H1 (cell line): ENCODE measurements around the gene GHRH. TPM values are rescaled to one million over a fixed set of nuclear protein-coding genes. Genes with fewer than 3 reads are reported as not detected.

Experiments used
- CTCF ChIA-PET: fragments of 300-600 bp; sonication (Branson Sonifier 250); formaldehyde crosslinking; loops from one replicate; lab custom pipeline; 2021; ENCODE audit not compliant: partially characterized antibody; lab: Charles Lee
- POLR2A ChIA-PET: fragments of 300-600 bp; sonication (Branson Sonifier 250); formaldehyde crosslinking; loops from one replicate; lab custom pipeline; 2021; ENCODE audit warnings: inconsistent platforms; ENCODE audit not compliant: partially characterized antibody; lab: Charles Lee
- DNase-seq, 2 experiments: peaks; one replicate each; pipeline versions ENCODE4 v3.0.0 to v3.0.0-alpha.2; 2010 to 2022; ENCODE audit warnings: low spot score in 2 of 2, low read depth in 1 of 2, mixed read lengths in 1 of 2
- FAIRE-seq: peaks from 2 replicates; lab custom pipeline; 2011; peaks lifted over from hg19 to GRCh38; lab: Jason Lieb, UNC
- H2AFZ ChIP-seq: 2 replicates; pipeline ENCODE4 v1.8.1; 2012; ENCODE audit warnings: low read length, inconsistent platforms
- H2AK5ac ChIP-seq: 2 replicates; pipeline ENCODE4 v1.6.1; 2013; ENCODE audit warnings: low read depth, low read length
- H2BK120ac ChIP-seq: replicated peaks from 2 replicates; pipeline ENCODE3; 2013; ENCODE audit warnings: low read depth, low read length, inconsistent platforms
- H2BK12ac ChIP-seq: 2 replicates; pipeline ENCODE4 v1.6.1; 2013; ENCODE audit warnings: low read depth, low read length
- H2BK15ac ChIP-seq: 2 replicates; pipeline ENCODE4 v1.6.1; 2013; ENCODE audit warnings: low read length
- H2BK20ac ChIP-seq: 2 replicates; pipeline ENCODE4 v1.6.1; 2013; ENCODE audit warnings: low read length
- H2BK5ac ChIP-seq: 2 replicates; pipeline ENCODE4 v1.6.1; 2013; ENCODE audit warnings: low read depth, low read length
- H3K14ac ChIP-seq: 2 replicates; pipeline ENCODE4 v1.6.1; 2013; ENCODE audit warnings: inconsistent platforms; ENCODE audit not compliant: insufficient read length
- H3K18ac ChIP-seq: 2 replicates; pipeline ENCODE4 v1.6.1; 2013; ENCODE audit warnings: low read length; ENCODE audit errors: extremely low read depth
- H3K23ac ChIP-seq: 2 replicates; pipeline ENCODE4 v1.6.1; 2013; ENCODE audit warnings: inconsistent platforms; ENCODE audit not compliant: insufficient read length
- H3K23me2 ChIP-seq: 2 replicates; pipeline ENCODE4 v1.6.1; 2013; ENCODE audit warnings: low read depth, low read length
- H3K27ac ChIP-seq: 2 replicates; pipeline ENCODE4 v1.6.1; 2011; ENCODE audit warnings: low read depth, low read length, inconsistent platforms
- H3K27me3 ChIP-seq, 4 experiments: replicated peaks in 1 of 4; 1 replicate in 1 of 4; 2 replicates in 3 of 4; pipeline versions ENCODE4 v1.6.1 to v1.8.1; 2011 to 2013; ENCODE audit warnings: low read length in 3 of 4, mild to moderate bottlenecking in 3 of 4, inconsistent platforms in 2 of 4, mixed read lengths in 2 of 4, moderate library complexity in 1 of 4; ENCODE audit not compliant: control insufficient read depth in 3 of 4, insufficient read depth in 3 of 4; ENCODE audit errors: extremely low read depth in 1 of 4
- H3K36me3 ChIP-seq, 4 experiments: 2 replicates each; pipeline versions ENCODE4 v1.6.1 to v1.8.1; 2011 to 2013; ENCODE audit warnings: mild to moderate bottlenecking in 4 of 4, low read length in 3 of 4, moderate library complexity in 2 of 4, control low read depth in 1 of 4, inconsistent platforms in 1 of 4; ENCODE audit not compliant: insufficient read depth in 4 of 4, control insufficient read depth in 2 of 4
- H3K4ac ChIP-seq: replicated peaks from 2 replicates; pipeline ENCODE3; 2013; ENCODE audit warnings: low read length, low read depth, mixed read lengths, inconsistent platforms; ENCODE audit not compliant: insufficient read length
- H3K4me1 ChIP-seq, 4 experiments: replicated peaks in 1 of 4; 1 replicate in 1 of 4; 2 replicates in 3 of 4; pipeline versions ENCODE4 v1.6.1 to v1.8.1; 2011 to 2013; ENCODE audit warnings: low read length in 3 of 4, inconsistent platforms in 2 of 4, mixed read lengths in 1 of 4; ENCODE audit not compliant: insufficient read depth in 4 of 4, control insufficient read depth in 3 of 4
- H3K4me2 ChIP-seq, 2 experiments: 2 replicates each; pipeline versions ENCODE4 v1.6.1 to v1.8.1; 2011 to 2013; ENCODE audit warnings: low read depth in 2 of 2, low read length in 2 of 2, control low read depth in 1 of 2, inconsistent platforms in 1 of 2, mild to moderate bottlenecking in 1 of 2; ENCODE audit not compliant: insufficient read depth in 1 of 2
- H3K4me3 ChIP-seq, 4 experiments: fragments of 200-600, 300-600 bp in 1 of 4; sonication (generic), shearing (Covaris generic), sonication (Bioruptor Twin) in 1 of 4; 2 replicates each; pipeline versions ENCODE4 v1.5.1 to v1.8.1; 2011 to 2016; ENCODE audit warnings: low read length in 4 of 4, low read depth in 3 of 4, control low read depth in 2 of 4, inconsistent platforms in 2 of 4, mild to moderate bottlenecking in 2 of 4, mixed read lengths in 1 of 4, moderate library complexity in 1 of 4; ENCODE audit not compliant: insufficient read depth in 2 of 4; ENCODE audit errors: extremely low read depth in 1 of 4
- H3K56ac ChIP-seq: replicated peaks from 2 replicates; pipeline ENCODE3; 2013; ENCODE audit warnings: low read depth, mild to moderate bottlenecking, mixed read lengths, low read length, inconsistent platforms; ENCODE audit not compliant: insufficient read length
- H3K79me1 ChIP-seq: 2 replicates; pipeline ENCODE4 v1.6.1; 2013; ENCODE audit warnings: low read depth, low read length, control low read depth
- H3K79me2 ChIP-seq, 2 experiments: 2 replicates each; pipeline versions ENCODE4 v1.6.1 to v1.8.1; 2012 to 2013; ENCODE audit warnings: low read length in 2 of 2, mild to moderate bottlenecking in 2 of 2, inconsistent platforms in 1 of 2; ENCODE audit not compliant: insufficient read depth in 2 of 2, control insufficient read depth in 1 of 2
- H3K9ac ChIP-seq, 4 experiments: replicated peaks in 1 of 4; 1 replicate in 1 of 4; 2 replicates in 3 of 4; pipeline versions ENCODE4 v1.6.1 to v1.8.1; 2011 to 2013; ENCODE audit warnings: low read depth in 3 of 4, low read length in 3 of 4, control low read depth in 2 of 4, mild to moderate bottlenecking in 2 of 4, moderate library complexity in 2 of 4, inconsistent platforms in 1 of 4; ENCODE audit errors: extremely low read depth in 1 of 4
- H3K9me3 ChIP-seq, 2 experiments: 2 replicates each; pipeline versions ENCODE4 v1.6.1 to v1.8.1; 2012 to 2013; ENCODE audit warnings: mild to moderate bottlenecking in 2 of 2, moderate library complexity in 2 of 2, control low read depth in 1 of 2, inconsistent platforms in 1 of 2, low read depth in 1 of 2, low read length in 1 of 2, mixed read lengths in 1 of 2; ENCODE audit not compliant: insufficient read depth in 2 of 2
- H4K20me1 ChIP-seq, 2 experiments: replicated peaks in 1 of 2; 2 replicates each; pipeline versions ENCODE3 to v1.8.1; 2011 to 2013; ENCODE audit warnings: inconsistent platforms in 2 of 2, low read length in 2 of 2, mild to moderate bottlenecking in 1 of 2; ENCODE audit not compliant: insufficient read depth in 2 of 2, control insufficient read depth in 1 of 2
- H4K5ac ChIP-seq: 2 replicates; pipeline ENCODE4 v1.6.1; 2013; ENCODE audit warnings: low read length, low read depth, mixed read lengths, inconsistent platforms; ENCODE audit not compliant: insufficient read length
- H4K8ac ChIP-seq: 2 replicates; pipeline ENCODE4 v1.8.0; 2013; ENCODE audit warnings: mild to moderate bottlenecking, moderate library complexity, low read length, inconsistent platforms; ENCODE audit not compliant: insufficient read depth; ENCODE audit errors: extremely low read depth
- H4K91ac ChIP-seq: replicated peaks from 2 replicates; pipeline ENCODE3; 2013; ENCODE audit warnings: low read length, mixed read lengths, inconsistent platforms; ENCODE audit not compliant: insufficient read length
- BCL11A ChIP-seq, 2 experiments: IDR thresholded peaks; one replicate each; pipeline ENCODE4 v1.6.1; 2011; ENCODE audit warnings: low read depth in 2 of 2, low read length in 2 of 2, mild to moderate bottlenecking in 2 of 2
- CHD2 ChIP-seq: IDR thresholded peaks from 2 replicates; pipeline ENCODE4 v1.6.1; 2012; ENCODE audit warnings: low read length, improper control_type of control experiment
- CTBP2 ChIP-seq: IDR thresholded peaks from 2 replicates; pipeline ENCODE4 v1.7.0; 2011; ENCODE audit warnings: borderline replicate concordance, mild to moderate bottlenecking, moderate library complexity, mixed read lengths, low read length; ENCODE audit not compliant: insufficient read depth, insufficient read length
- GTF2F1 ChIP-seq: IDR thresholded peaks from 2 replicates; pipeline ENCODE4 v1.6.1; 2012; ENCODE audit warnings: low read depth, low read length, improper control_type of control experiment, borderline replicate concordance
- HDAC2 ChIP-seq, 2 experiments: fragments of 300-600 bp in 1 of 2; sonication (generic) in 1 of 2; IDR thresholded peaks; 2 replicates each; pipeline ENCODE4 v1.6.1; 2011 to 2012; ENCODE audit warnings: low read depth in 2 of 2, low read length in 2 of 2, mild to moderate bottlenecking in 2 of 2, moderate library complexity in 2 of 2, borderline replicate concordance in 1 of 2, inconsistent platforms in 1 of 2
- KDM4A ChIP-seq: IDR thresholded peaks from one replicate; pipeline ENCODE4 v1.7.1; 2012; ENCODE audit warnings: low read depth, mild to moderate bottlenecking, moderate library complexity, low read length, inconsistent platforms; ENCODE audit not compliant: severe bottlenecking
- NRF1 ChIP-seq: IDR thresholded peaks from 2 replicates; pipeline ENCODE4 v1.6.1; 2011; ENCODE audit warnings: mild to moderate bottlenecking, low read depth, low read length, improper control_type of control experiment
- POU5F1 ChIP-seq: IDR thresholded peaks from 2 replicates; pipeline ENCODE4 v1.6.1; 2011; ENCODE audit warnings: low read depth, mild to moderate bottlenecking, low read length, moderate library complexity
- RFX5 ChIP-seq: IDR thresholded peaks from 2 replicates; pipeline ENCODE4 v1.6.1; 2011; ENCODE audit warnings: low read depth, low read length, improper control_type of control experiment, borderline replicate concordance
- SIRT6 ChIP-seq: IDR thresholded peaks from one replicate; pipeline ENCODE4 v1.7.1; 2012; ENCODE audit warnings: low read length, inconsistent platforms
- SP2 ChIP-seq: IDR thresholded peaks from 2 replicates; pipeline ENCODE4 v1.6.1; 2012; ENCODE audit warnings: mild to moderate bottlenecking, low read length, inconsistent platforms
- SUZ12 ChIP-seq: fragments of 200-600 bp; sonication (generic); IDR thresholded peaks from 2 replicates; pipeline ENCODE4 v1.6.1; 2012; ENCODE audit warnings: mild to moderate bottlenecking, inconsistent platforms, low read length, moderate library complexity, mixed read lengths
- TBP ChIP-seq: IDR thresholded peaks from 2 replicates; pipeline ENCODE4 v1.6.1; 2011; ENCODE audit warnings: low read depth, low read length, improper control_type of control experiment
- WGBS, 2 experiments: shearing (Covaris generic) in 1 of 2; methylation state at CpG; one replicate each; pipeline versions ENCODE4 v1.1.6 to v1.1.7; 2013 to 2015; ENCODE audit warnings: low lambda C conversion rate in 2 of 2, mixed read lengths in 2 of 2, inconsistent platforms in 1 of 2, low coverage in 1 of 2, missing lambda C conversion rate in 1 of 2; ENCODE audit not compliant: insufficient replicate concordance in 2 of 2, insufficient coverage in 1 of 2, insufficient read length in 1 of 2; ENCODE audit errors: extremely low coverage in 1 of 2, missing lambda C conversion rate in 1 of 2; 5-methylcytosine and 5-hydroxymethylcytosine counted together
- polyA plus RNA-seq, 7 experiments: library from polyadenylated mRNA; depleted of rRNA in 3 of 7; stranded (reverse) in 5 of 7; unstranded in 2 of 7; fragments of >200 nt in 5 of 7; fragments of 200-250 nt in 2 of 7; gene quantifications; 1 replicate in 5 of 7; 2 replicates in 1 of 7; 4 replicates in 1 of 7; pipeline versions ENCODE4 v1.2.1 to v1.2.3, GENCODE V29; 2011 to 2013; ENCODE audit warnings: missing spikeins in 2 of 7, mixed read lengths in 2 of 7
- total RNA-seq: library from RNA; stranded (reverse); fragmentation: NEBNext Ultra II Directional; extraction: Animal tissue kit (Norgen Biotek cat#: 25700); gene quantifications from 2 replicates; pipeline ENCODE4 v1.2.1, GENCODE V29; 2021

GHRH gene
- total and polyA plus RNA-seq, 2 of the 8 experiments (the other 6 are each of a cell fraction or from before 2014, with no cell fraction given): not detected

- Histone ChIP-seq H3K27ac (no peak overlapping the region), H2BK20ac (no peak overlapping the region), H3K4me1 (peaks cover 0 to 4% (median 0%) of the 10 kb centered on the region in 4 experiments; a peak in 2 of 7 replicates), H3K4ac (no peak overlapping the region), H3K4me2 (no peak overlapping the region), H3K56ac (no peak overlapping the region), H3K79me1 (peaks cover 10% of the 10 kb centered on the region), H4K5ac (no peak overlapping the region), H4K91ac (no peak overlapping the region), H4K8ac (no peak overlapping the region), H3K36me3 (peaks cover 0 to 21% (median 11%) of the 10 kb centered on the region in 4 experiments; a peak in 6 of 8 replicates), H3K14ac (no peak overlapping the region), H3K9ac (no peak overlapping the region), H3K27me3 (no peaks in the 10 kb centered on the region), H2AK5ac (no peak overlapping the region), H4K20me1 (no peaks in the 10 kb centered on the region), H3K23ac (no peak overlapping the region), H2AFZ (no peak overlapping the region), H3K79me2 (peaks cover 0 to 14% of the 10 kb centered on the region in 2 experiments; a peak in 3 of 4 replicates), H2BK5ac (no peak overlapping the region), H3K9me3 (no peaks in the 10 kb centered on the region), H3K23me2 (no peaks in the 10 kb centered on the region), H3K4me3 (no peak overlapping the region), H2BK15ac (no peak overlapping the region), H2BK12ac (no peak overlapping the region), H2BK120ac (no peak overlapping the region), H3K18ac (no peak overlapping the region)
- POLR2A ChIA-PET: interaction anchor here (0.5 kb wide), 1 partner anchor 232 kb away, joined by 4 read pairs; no protein-coding TSS in a partner anchor
- CTCF ChIA-PET: interaction anchor here (0.6 to 2.0 kb wide), 4 partner anchors 25 to 227 kb away, joined by 3 to 6 read pairs (median 4); no protein-coding TSS in a partner anchor
- TF ChIP-seq SIRT6 (no peak), RFX5 (no peak), TBP (no peak), CTBP2 (no peak), BCL11A (IDR thresholded peaks at IDR 0.05; ENCODE audit: low read depth in 2 of 2, low read length in 2 of 2) (no peak), NRF1 (no peak), CHD2 (no peak), GTF2F1 (no peak), SUZ12 (no peak), POU5F1 (no peak), SP2 (no peak), KDM4A (no peak), HDAC2 (IDR thresholded peaks at IDR 0.05; ENCODE audit: borderline replicate concordance in 1 of 2, low read depth in 2 of 2, low read length in 2 of 2) (no peak)
- WGBS, 2 experiments: 89% methylated on average over 3 of the region's 3 CpGs; no CpG with 5 or more reads in 1 of the 2 experiments
- no peak for DNase-seq
- FAIRE-seq: no peak
Measured at GRCh38 chr20:37301558-37301957, 39.9 kb upstream of the GHRH start.
